A549 treated with dexamethasone at 1 μM for 4 hours (cell line): ENCODE results near the gene SMAD7. TPM values are rescaled to one million over a fixed set of nuclear protein-coding genes. Genes with fewer than 3 reads are reported as not detected.

Experiments
- total RNA-seq: library from RNA; stranded (reverse); fragments of 200-300 nt; extraction: Qiagen RNA extraction; gene quantifications from 5 replicates; pipeline ENCODE4 v1.2.3, GENCODE V29; 2022

The SMAD7 gene, protein sequence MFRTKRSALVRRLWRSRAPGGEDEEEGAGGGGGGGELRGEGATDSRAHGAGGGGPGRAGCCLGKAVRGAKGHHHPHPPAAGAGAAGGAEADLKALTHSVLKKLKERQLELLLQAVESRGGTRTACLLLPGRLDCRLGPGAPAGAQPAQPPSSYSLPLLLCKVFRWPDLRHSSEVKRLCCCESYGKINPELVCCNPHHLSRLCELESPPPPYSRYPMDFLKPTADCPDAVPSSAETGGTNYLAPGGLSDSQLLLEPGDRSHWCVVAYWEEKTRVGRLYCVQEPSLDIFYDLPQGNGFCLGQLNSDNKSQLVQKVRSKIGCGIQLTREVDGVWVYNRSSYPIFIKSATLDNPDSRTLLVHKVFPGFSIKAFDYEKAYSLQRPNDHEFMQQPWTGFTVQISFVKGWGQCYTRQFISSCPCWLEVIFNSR
- total RNA-seq: 22.5 to 25.0 TPM (median 24.2 TPM) in 5 replicates

DNA sequence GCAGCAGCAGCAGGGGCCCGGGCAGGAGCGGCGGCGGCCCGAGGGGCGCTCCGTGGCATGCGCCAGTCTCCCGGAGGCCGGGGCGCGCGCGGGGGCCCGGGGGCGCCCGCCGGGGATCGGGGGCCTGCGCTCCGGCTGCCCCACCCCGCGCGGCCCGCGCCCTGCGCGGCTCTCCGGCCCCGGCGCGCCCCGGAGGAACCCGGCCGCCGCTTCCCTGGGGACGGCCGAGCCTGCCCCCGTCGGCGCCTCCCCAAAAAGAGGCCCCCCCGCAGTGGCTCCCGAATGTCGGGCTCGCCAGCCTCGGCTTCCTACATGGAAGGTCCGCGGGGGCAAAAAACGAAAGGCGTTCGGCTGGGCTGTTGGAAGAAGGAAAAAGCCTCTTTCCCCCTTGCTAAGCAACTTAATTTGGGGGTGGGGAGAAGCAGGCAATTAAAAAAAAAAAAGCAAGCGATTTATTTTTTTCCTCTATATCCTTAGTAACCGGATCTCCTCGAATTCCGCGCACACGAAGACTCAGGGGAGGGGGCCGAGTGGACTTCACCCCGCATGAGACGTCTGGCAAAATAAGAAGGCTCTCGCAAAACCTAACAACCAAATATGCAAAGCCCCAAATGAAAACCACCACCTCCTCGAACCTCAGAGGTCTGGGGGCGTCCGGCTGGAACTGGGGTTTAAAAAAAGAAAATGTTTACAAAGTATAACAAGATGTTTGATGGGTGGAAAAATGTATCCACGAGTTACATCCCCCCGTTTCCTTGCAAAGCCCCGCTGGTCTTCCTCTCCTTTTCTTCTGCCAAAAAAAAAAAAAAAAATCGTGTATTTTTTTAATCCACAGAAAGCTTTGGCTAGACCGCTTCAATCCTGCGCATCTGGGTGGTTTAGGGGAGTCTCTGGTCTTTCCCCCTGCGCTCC is at the start of gene SMAD7:
TSS of gene SMAD7 (minus strand) at position 430 of the 912 bp plus-strand sequence. CDS start 541 bp downstream, outside the sequence.

